ENCODE measurements around the gene SNED1.

Gene SNED1

GRCh38 chr2:241133436-241133820 is 135.0 kb downstream of the SNED1 start:
- no peak for DNase-seq

GRCh38 chr2:241134711-241135110 is 136.3 kb downstream of the SNED1 start:
- DNase-seq, result no peak

DNA sequence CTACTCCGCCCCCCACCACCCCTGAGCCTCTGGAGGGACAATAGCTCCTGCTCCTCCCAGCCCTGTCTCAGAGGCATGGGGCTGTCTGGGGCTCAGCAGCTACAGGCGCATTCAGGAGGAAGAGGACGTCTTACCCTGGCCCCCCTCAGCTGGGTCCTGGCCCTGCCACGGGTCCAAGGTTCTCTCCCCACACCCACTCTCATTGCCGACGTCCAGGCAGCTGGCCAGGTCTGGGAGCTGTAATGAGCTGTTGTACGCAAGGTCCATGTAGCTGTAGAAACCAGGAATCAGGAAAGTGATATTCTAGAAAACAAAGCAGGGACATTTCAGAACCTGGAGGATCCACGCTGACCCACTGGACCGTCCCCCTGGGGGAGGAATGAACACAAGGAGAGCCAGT is 137.3 kb downstream of the SNED1 start:
- no peak for DNase-seq

GRCh38 chr2:241136191-241136590 is 137.8 kb downstream of the SNED1 start:
- no peak for DNase-seq

GRCh38 chr2:241136661-241137260 is 138.3 kb downstream of the SNED1 start:
- DNase-seq, result no peak

DNA sequence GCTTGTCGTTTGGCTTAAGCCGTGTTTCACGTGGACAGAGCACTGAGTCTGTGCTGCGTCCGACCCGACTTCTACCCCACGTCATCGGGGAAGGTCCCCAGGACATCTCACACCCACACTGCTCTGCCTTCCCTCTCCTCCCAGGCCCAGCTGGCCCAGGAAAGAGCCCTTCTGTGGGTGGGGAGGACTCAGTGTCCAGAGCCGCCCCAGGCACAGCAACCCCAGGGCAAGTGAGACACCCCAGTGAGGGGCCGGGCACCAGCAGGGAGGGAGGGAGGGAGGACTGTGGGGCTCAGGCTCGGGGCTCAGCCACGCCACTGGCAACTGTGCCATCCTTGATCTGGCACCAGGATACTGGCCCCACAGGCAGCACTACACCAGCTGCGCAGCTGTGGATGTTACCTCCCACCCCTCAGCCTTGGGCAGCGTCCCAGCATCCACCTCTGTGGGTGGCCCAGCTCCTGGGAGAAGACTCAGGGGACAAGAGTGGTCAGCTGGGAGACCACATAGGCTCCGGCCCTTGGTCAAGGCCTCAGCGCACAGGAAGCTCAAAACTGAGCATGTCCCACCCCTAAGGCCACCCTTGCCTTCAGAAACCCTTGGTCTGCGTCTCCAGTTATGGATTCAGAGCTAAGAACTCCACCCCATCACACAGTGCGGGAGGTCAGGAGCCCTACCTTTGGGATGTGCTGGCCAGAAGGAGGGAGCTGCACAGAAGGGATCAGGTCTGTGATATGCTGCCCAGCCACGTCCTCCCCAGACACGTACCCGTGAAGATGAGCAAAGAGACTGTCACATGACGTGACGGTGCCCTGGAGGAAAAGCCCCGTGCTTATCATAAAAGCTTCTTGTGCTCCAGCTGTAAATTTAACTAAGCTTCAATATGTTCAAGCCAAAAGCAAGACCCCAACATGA is 139.1 kb downstream of the SNED1 start:
- no peak for DNase-seq

- DNase-seq, result no peak
These were observed 140.1 kb downstream of the SNED1 start for GRCh38 chr2:241138471-241138870.

- no peak for DNase-seq
These were observed 141.4 kb downstream of the SNED1 start for GRCh38 chr2:241139531-241140444.

- DNase-seq, result no peak
These were observed 142.0 kb downstream of the SNED1 start for GRCh38 chr2:241140445-241140840.

- DNase-seq, result no peak
These were observed 142.9 kb downstream of the SNED1 start for GRCh38 chr2:241141214-241141770.

DNA sequence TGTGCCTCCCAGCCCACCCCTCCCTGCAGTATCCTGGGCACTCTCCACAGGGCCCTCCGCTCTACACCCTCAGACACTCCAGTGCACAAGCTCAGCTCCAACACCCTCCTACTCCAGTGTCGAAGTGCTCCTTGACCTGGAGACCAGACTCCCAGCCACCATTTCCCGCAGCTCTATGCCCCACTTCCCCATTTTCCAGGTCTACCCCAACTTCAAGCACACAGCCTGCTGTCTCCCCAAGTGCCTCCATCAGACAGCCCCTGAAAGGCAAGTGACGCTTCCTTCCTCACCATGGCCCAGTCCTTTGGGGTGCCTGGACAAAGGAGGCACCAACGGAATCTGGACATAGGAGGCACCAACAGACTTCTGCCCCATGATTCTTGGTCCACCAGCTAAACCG is 143.6 kb downstream of the SNED1 start:
- DNase-seq, result no peak

- no peak for DNase-seq
These were observed 144.2 kb downstream of the SNED1 start for GRCh38 chr2:241142593-241142992.
